Ascending aorta (tissue), 2 donors: Measurements from ENCODE around the gene ZNF536. TPM values are rescaled to one million over a fixed set of nuclear protein-coding genes. Genes with fewer than 3 reads are reported as not detected.

ENCODE experiments used
- DNase-seq, 2 donors: peaks; one replicate each; pipeline ENCODE4 v3.0.0-alpha.2; 2019; ENCODE audit warnings: low spot score in 2 of 2
- H3K27ac ChIP-seq, 2 donors: fragments of 200-600 bp; sonication (generic); one replicate each; pipeline ENCODE4 v1.5.1; 2016 to 2017; ENCODE audit warnings: mild to moderate bottlenecking in 1 of 2
- H3K27me3 ChIP-seq: fragments of 200-600 bp; sonication (generic); one replicate; pipeline ENCODE4 v1.5.1; 2017
- H3K36me3 ChIP-seq, 2 donors: fragments of 200-600 bp; sonication (generic); one replicate each; pipeline ENCODE4 v1.5.1; 2016
- H3K4me1 ChIP-seq, 2 donors: fragments of 200-600 bp; sonication (generic); one replicate each; pipeline ENCODE4 v1.5.1; 2016 to 2017; ENCODE audit warnings: mild to moderate bottlenecking in 1 of 2
- H3K4me3 ChIP-seq, 2 donors: fragments of 200-600 bp; sonication (generic); one replicate each; pipeline ENCODE4 v1.5.1; 2016 to 2017; ENCODE audit warnings: mild to moderate bottlenecking in 1 of 2
- H3K9me3 ChIP-seq, 2 donors: fragments of 200-600 bp; sonication (generic); one replicate each; pipeline ENCODE4 v1.5.1; 2016
- intact Hi-C: fragments of 100-400 bp; cut with DNase I; formaldehyde crosslinking; loops from one replicate; pipeline ENCODE4 v1.15.1; 2023
- total RNA-seq: library from RNA; depleted of rRNA; stranded (reverse); fragments of >200 nt; gene quantifications from one replicate; pipeline ENCODE4 v1.1.0, GENCODE V29; 2016
- TF ChIP-seq, protein P1 (sequence below), 3 experiments: fragments of 200-600 bp in 2 of 3; fragments of 450-650 bp in 1 of 3; sonication (generic) in 2 of 3; IDR thresholded peaks; one replicate each; pipeline ENCODE4 v1.5.1; 2016 to 2019; ENCODE audit warnings: antibody characterized with exemption in 3 of 3, mild to moderate bottlenecking in 1 of 3, moderate library complexity in 1 of 3

Gene ZNF536
- total RNA-seq, 1 donor from 2014 or later: not detected

- no peak for DNase-seq
- TF ChIP-seq, protein P1, sequence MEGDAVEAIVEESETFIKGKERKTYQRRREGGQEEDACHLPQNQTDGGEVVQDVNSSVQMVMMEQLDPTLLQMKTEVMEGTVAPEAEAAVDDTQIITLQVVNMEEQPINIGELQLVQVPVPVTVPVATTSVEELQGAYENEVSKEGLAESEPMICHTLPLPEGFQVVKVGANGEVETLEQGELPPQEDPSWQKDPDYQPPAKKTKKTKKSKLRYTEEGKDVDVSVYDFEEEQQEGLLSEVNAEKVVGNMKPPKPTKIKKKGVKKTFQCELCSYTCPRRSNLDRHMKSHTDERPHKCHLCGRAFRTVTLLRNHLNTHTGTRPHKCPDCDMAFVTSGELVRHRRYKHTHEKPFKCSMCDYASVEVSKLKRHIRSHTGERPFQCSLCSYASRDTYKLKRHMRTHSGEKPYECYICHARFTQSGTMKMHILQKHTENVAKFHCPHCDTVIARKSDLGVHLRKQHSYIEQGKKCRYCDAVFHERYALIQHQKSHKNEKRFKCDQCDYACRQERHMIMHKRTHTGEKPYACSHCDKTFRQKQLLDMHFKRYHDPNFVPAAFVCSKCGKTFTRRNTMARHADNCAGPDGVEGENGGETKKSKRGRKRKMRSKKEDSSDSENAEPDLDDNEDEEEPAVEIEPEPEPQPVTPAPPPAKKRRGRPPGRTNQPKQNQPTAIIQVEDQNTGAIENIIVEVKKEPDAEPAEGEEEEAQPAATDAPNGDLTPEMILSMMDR (IDR thresholded peaks at IDR 0.05): no peak
- H3K4me3 ChIP-seq: no peak overlapping the region
- H3K9me3 ChIP-seq: no peaks in the 10 kb centered on the region
- no peaks in the 10 kb centered on the region for H3K4me1 ChIP-seq
- intact Hi-C loops: no loop called here
- H3K36me3 ChIP-seq: no peaks in the 10 kb centered on the region
- H3K27ac ChIP-seq: no peak overlapping the region
- H3K27me3 ChIP-seq: no peaks in the 10 kb centered on the region
These were observed 190.8 kb downstream of the ZNF536 start for GRCh38 chr19:30562981-30563380.

- no peak for DNase-seq
- Histone ChIP-seq H3K27me3 (no peaks in the 10 kb centered on the region), H3K36me3 (no peaks in the 10 kb centered on the region), H3K4me3 (no peak overlapping the region), H3K4me1 (no peaks in the 10 kb centered on the region), H3K27ac (no peak overlapping the region), H3K9me3 (no peaks in the 10 kb centered on the region)
- intact Hi-C loops: no loop called here
- TF ChIP-seq, protein P1 (IDR thresholded peaks at IDR 0.05): no peak
These were observed 191.5 kb downstream of the ZNF536 start for GRCh38 chr19:30563691-30564090.

GRCh38 chr19:30564551-30565011 lies 192.4 kb downstream of the ZNF536 start:
- no peaks in the 10 kb centered on the region for H3K36me3 ChIP-seq
- H3K27me3 ChIP-seq: no peaks in the 10 kb centered on the region
- H3K4me1 ChIP-seq: no peaks in the 10 kb centered on the region
- TF ChIP-seq, protein P1 (IDR thresholded peaks at IDR 0.05): no peak
- H3K9me3 ChIP-seq: no peaks in the 10 kb centered on the region
- DNase-seq: no peak
- H3K27ac ChIP-seq: no peak overlapping the region
- no peak overlapping the region for H3K4me3 ChIP-seq
- intact Hi-C loops: no loop called here

DNA sequence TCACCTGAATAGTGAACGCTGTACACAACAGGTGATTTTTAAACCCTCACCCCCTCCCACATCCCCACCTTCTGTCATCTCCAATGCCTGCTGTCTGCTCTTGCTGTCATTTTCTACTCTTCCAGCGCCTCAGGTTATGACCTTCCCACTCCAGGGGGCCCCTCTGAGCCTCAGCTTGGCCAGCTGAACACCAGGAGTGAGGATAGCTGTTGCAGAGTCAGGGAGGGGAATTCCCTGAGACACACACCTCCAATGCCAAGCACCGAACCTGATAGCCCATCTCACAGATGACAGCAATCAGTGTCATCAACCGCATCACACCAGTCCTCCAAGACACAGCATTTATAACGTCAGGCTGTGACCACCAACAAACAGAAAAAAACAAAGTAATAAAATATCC lies 193.5 kb downstream of the ZNF536 start:
- TF ChIP-seq, protein P1 (IDR thresholded peaks at IDR 0.05): no peak
- intact Hi-C loops: no loop called here
- no peaks in the 10 kb centered on the region for H3K36me3 ChIP-seq
- H3K9me3 ChIP-seq: no peaks in the 10 kb centered on the region
- H3K27ac ChIP-seq: no peak overlapping the region
- no peaks in the 10 kb centered on the region for H3K27me3 ChIP-seq
- H3K4me1 ChIP-seq: no peaks in the 10 kb centered on the region
- no peak for DNase-seq
- no peak overlapping the region for H3K4me3 ChIP-seq

- Histone ChIP-seq H3K9me3 (no peaks in the 10 kb centered on the region), H3K4me1 (no peaks in the 10 kb centered on the region), H3K36me3 (no peaks in the 10 kb centered on the region), H3K4me3 (no peak overlapping the region), H3K27me3 (no peaks in the 10 kb centered on the region), H3K27ac (no peak overlapping the region)
- TF ChIP-seq, protein P1 (IDR thresholded peaks at IDR 0.05): no peak
- no peak for DNase-seq
- intact Hi-C loops: no loop called here
These were observed 194.7 kb downstream of the ZNF536 start for GRCh38 chr19:30566681-30567420.
